Neural crest cell (in vitro differentiated cells): ENCODE measurements around the gene MAP10. TPM values are rescaled to one million over a fixed set of nuclear protein-coding genes. Genes with fewer than 3 reads are reported as not detected.

Experiments
- DNase-seq: peaks from one replicate; pipeline ENCODE4 v3.0.0; 2021; ENCODE audit warnings: low read depth, mixed read lengths, low spot score
- H3K27ac Mint-ChIP-seq: one replicate; pipeline ENCODE4 v1.8.0; 2021; ENCODE audit warnings: mild to moderate bottlenecking, mixed read lengths; ENCODE audit not compliant: unreplicated experiment
- H3K27me3 Mint-ChIP-seq: 2 replicates; pipeline ENCODE4 v1.8.0; 2021; ENCODE audit warnings: low read depth, mild to moderate bottlenecking, mixed read lengths
- H3K36me3 Mint-ChIP-seq: 2 replicates; pipeline ENCODE4 v1.8.0; 2021; ENCODE audit warnings: low read depth, mild to moderate bottlenecking, mixed read lengths
- H3K4me1 Mint-ChIP-seq: 2 replicates; pipeline ENCODE4 v1.8.0; 2021; ENCODE audit warnings: mixed read lengths
- H3K4me3 Mint-ChIP-seq: one replicate; pipeline ENCODE4 v1.8.0; 2021; ENCODE audit warnings: mild to moderate bottlenecking, mixed read lengths
- H3K9me3 Mint-ChIP-seq: 2 replicates; pipeline ENCODE4 v1.8.0; 2021; ENCODE audit warnings: mixed read lengths
- CTCF ChIP-seq: fragments of 200-600 bp; sonication (generic); conservative IDR thresholded peaks from 2 replicates; pipeline ENCODE4 v1.5.0; 2021; ENCODE audit warnings: antibody characterized with exemption, mild to moderate bottlenecking
- total RNA-seq: library from RNA; stranded (reverse); gene quantifications from 2 replicates; pipeline ENCODE4 v1.2.1, GENCODE V29; 2021

MAP10 gene
- total RNA-seq, 1 donor from 2014 or later: 2.0 TPM

DNA sequence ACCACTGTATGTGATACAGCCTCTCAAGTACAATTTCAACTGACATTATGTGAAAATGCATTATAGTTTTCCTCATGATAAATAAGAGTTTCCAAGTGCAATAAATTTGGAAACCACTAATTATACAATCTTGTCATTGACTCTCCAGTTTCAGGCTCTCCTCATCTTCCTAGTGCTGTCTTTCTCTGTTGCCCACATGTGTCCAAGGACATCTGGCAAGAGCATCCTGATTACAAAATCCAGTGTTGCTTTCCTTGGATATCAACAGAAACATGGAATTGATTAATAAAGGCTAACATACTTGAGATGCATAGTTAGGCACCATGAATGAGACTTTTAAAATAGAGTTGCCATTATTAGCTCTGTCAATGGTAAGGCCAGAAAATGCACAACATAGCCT is 15.6 kb upstream of the MAP10 start:
- Mint-ChIP-seq H3K4me3 (no peak overlapping the region), H3K4me1 (peaks cover 5% of the 10 kb centered on the region), H3K36me3 (no peaks in the 10 kb centered on the region), H3K27ac (no peak overlapping the region), H3K9me3 (no peaks in the 10 kb centered on the region), H3K27me3 (no peaks in the 10 kb centered on the region)
- DNase-seq: no peak
- TF ChIP-seq CTCF: no peak

GRCh38 chr1:232792949-232793348 is 12.3 kb upstream of the MAP10 start:
- no peak overlapping the region for H3K27ac Mint-ChIP-seq
- TF ChIP-seq CTCF: no peak
- H3K4me3 Mint-ChIP-seq: no peak overlapping the region
- no peaks in the 10 kb centered on the region for H3K27me3 Mint-ChIP-seq
- DNase-seq: no peak
- peaks cover 5% of the 10 kb centered on the region for H3K4me1 Mint-ChIP-seq
- H3K9me3 Mint-ChIP-seq: peaks cover 2% of the 10 kb centered on the region
- H3K36me3 Mint-ChIP-seq: no peaks in the 10 kb centered on the region

GRCh38 chr1:232793944-232794343 is 11.3 kb upstream of the MAP10 start:
- no peak for DNase-seq
- Mint-ChIP-seq H3K27me3 (no peaks in the 10 kb centered on the region), H3K36me3 (no peaks in the 10 kb centered on the region), H3K4me3 (no peak overlapping the region), H3K27ac (no peak overlapping the region), H3K9me3 (peaks cover 2% of the 10 kb centered on the region), H3K4me1 (peaks cover 10% of the 10 kb centered on the region)
- TF ChIP-seq CTCF: no peak

DNA sequence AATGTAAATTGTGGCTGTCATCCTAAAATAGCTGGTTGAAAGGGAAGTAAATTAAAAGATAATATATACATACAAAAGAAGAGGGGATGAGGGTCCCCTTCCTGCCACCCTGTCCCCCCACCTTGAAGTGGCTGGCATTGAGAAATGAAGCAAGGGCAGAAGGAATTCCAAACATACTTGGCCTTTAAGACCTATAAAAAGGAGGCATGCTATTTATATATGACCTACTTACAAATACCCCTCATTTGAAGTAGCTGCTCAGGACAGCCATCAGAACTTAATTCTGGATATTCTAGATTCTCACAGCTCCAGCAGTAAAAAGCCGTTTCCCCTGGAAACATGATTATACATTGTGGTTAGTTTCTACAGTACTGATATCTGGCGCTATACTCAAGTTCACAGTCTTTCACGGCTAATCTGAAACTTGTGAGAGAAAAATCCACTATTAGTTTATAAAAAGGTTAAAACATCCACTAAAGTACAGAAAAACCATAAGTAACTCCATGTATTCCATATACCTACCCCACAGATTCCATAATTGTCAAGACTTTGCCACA is 9.6 kb upstream of the MAP10 start:
- Mint-ChIP-seq H3K4me3 (no peak overlapping the region), H3K36me3 (no peaks in the 10 kb centered on the region), H3K27me3 (no peaks in the 10 kb centered on the region), H3K4me1 (peaks cover 10% of the 10 kb centered on the region), H3K9me3 (peaks cover 2% of the 10 kb centered on the region), H3K27ac (no peak overlapping the region)
- TF ChIP-seq CTCF: no peak
- DNase-seq: no peak

- no peak overlapping the region for H3K4me3 Mint-ChIP-seq
- no peaks in the 10 kb centered on the region for H3K36me3 Mint-ChIP-seq
- TF ChIP-seq CTCF: no peak
- no peak for DNase-seq
- peaks cover 10% of the 10 kb centered on the region for H3K4me1 Mint-ChIP-seq
- peaks cover 6% of the 10 kb centered on the region for H3K9me3 Mint-ChIP-seq
- no peak overlapping the region for H3K27ac Mint-ChIP-seq
- no peaks in the 10 kb centered on the region for H3K27me3 Mint-ChIP-seq
Measured at GRCh38 chr1:232797856-232798510, 7.2 kb upstream of the MAP10 start.
